ENCODE data around the gene ABCD4.

Gene ABCD4

GRCh38 chr14:74286736-74287135 lies 16.0 kb downstream of the ABCD4 start:
- no peaks in the 10 kb centered on the region for H3K27me3 ChIP-seq (ENCODE audit: low read length)
- no peak overlapping the region for H3K4me2 ChIP-seq (ENCODE audit: low read depth, low read length, poor library complexity, severe bottlenecking)
- H2AFZ ChIP-seq (ENCODE audit: low read depth, low read length, severe bottlenecking), result no peak overlapping the region
- no peaks in the 10 kb centered on the region for H3K79me2 ChIP-seq (ENCODE audit: insufficient read depth, low read length)
- H3K36me3 ChIP-seq (ENCODE audit: low read length), result peaks cover 9% of the 10 kb centered on the region; the same call in 1 of the 2 replicates
- H3K9ac ChIP-seq (ENCODE audit: low read length), result no peak overlapping the region
- H3F3A ChIP-seq (ENCODE audit: insufficient read depth), result no peaks in the 10 kb centered on the region
- no peaks in the 10 kb centered on the region for H3K9me3 ChIP-seq (ENCODE audit: insufficient read depth, low read length)
- TF ChIP-seq CTCF (IDR thresholded peaks at IDR 0.05; ENCODE audit: insufficient read depth, low read length, poor library complexity, severe bottlenecking), result no peak
- H3K27ac ChIP-seq (ENCODE audit: low read depth, low read length), result no peak overlapping the region
- no peaks in the 10 kb centered on the region for H4K20me1 ChIP-seq (ENCODE audit: low read depth, low read length)
- H3K4me3 ChIP-seq (ENCODE audit: insufficient read depth, low read length, poor library complexity, severe bottlenecking), result no peak overlapping the region
- H3K9me2 ChIP-seq (replicated peaks; ENCODE audit: insufficient read depth, low read length), result no peaks in the 10 kb centered on the region

GRCh38 chr14:74281069-74281468 lies 21.7 kb downstream of the ABCD4 start:
- H3K27ac ChIP-seq (ENCODE audit: low read depth, low read length), result no peak overlapping the region
- H3K4me3 ChIP-seq (ENCODE audit: insufficient read depth, low read length, poor library complexity, severe bottlenecking), result no peak overlapping the region
- TF ChIP-seq EZH2phosphoT487 (conservative IDR thresholded peaks at IDR 0.05; ENCODE audit: low read length), result no peak
- TF ChIP-seq CTCF (IDR thresholded peaks at IDR 0.05; ENCODE audit: insufficient read depth, low read length, poor library complexity, severe bottlenecking), result no peak
- H3K4me2 ChIP-seq (ENCODE audit: low read depth, low read length, poor library complexity, severe bottlenecking), result no peak overlapping the region
- H3F3A ChIP-seq (ENCODE audit: insufficient read depth), result no peaks in the 10 kb centered on the region
- no peaks in the 10 kb centered on the region for H4K20me1 ChIP-seq (ENCODE audit: low read depth, low read length)
- H3K9me3 ChIP-seq (ENCODE audit: insufficient read depth, low read length), result no peaks in the 10 kb centered on the region
- no peaks in the 10 kb centered on the region for H3K79me2 ChIP-seq (ENCODE audit: insufficient read depth, low read length)
- no peak overlapping the region for H2AFZ ChIP-seq (ENCODE audit: low read depth, low read length, severe bottlenecking)
- H3K9ac ChIP-seq (ENCODE audit: low read length), result no peak overlapping the region
- no peaks in the 10 kb centered on the region for H3K27me3 ChIP-seq (ENCODE audit: low read length)
- peaks cover 9% of the 10 kb centered on the region; the same call in 1 of the 2 replicates for H3K36me3 ChIP-seq (ENCODE audit: low read length)
- H3K9me2 ChIP-seq (replicated peaks; ENCODE audit: insufficient read depth, low read length), result no peaks in the 10 kb centered on the region

GRCh38 chr14:74278080-74278479 lies 24.7 kb downstream of the ABCD4 start:
- H3K36me3 ChIP-seq (ENCODE audit: low read length), result no peaks in the 10 kb centered on the region
- no peak overlapping the region for H3K9ac ChIP-seq (ENCODE audit: low read length)
- H2AFZ ChIP-seq (ENCODE audit: low read depth, low read length, severe bottlenecking), result no peak overlapping the region
- H4K20me1 ChIP-seq (ENCODE audit: low read depth, low read length), result no peaks in the 10 kb centered on the region
- no peak overlapping the region for H3K4me3 ChIP-seq (ENCODE audit: insufficient read depth, low read length, poor library complexity, severe bottlenecking)
- no peaks in the 10 kb centered on the region for H3K9me2 ChIP-seq (replicated peaks; ENCODE audit: insufficient read depth, low read length)
- H3F3A ChIP-seq (ENCODE audit: insufficient read depth), result no peaks in the 10 kb centered on the region
- no peaks in the 10 kb centered on the region for H3K27me3 ChIP-seq (ENCODE audit: low read length)
- H3K9me3 ChIP-seq (ENCODE audit: insufficient read depth, low read length), result no peaks in the 10 kb centered on the region
- no peak overlapping the region for H3K4me2 ChIP-seq (ENCODE audit: low read depth, low read length, poor library complexity, severe bottlenecking)
- no peaks in the 10 kb centered on the region for H3K79me2 ChIP-seq (ENCODE audit: insufficient read depth, low read length)
- no peak for TF ChIP-seq CTCF (IDR thresholded peaks at IDR 0.05; ENCODE audit: insufficient read depth, low read length, poor library complexity, severe bottlenecking)
- no peak for TF ChIP-seq EZH2phosphoT487 (conservative IDR thresholded peaks at IDR 0.05; ENCODE audit: low read length)
- H3K27ac ChIP-seq (ENCODE audit: low read depth, low read length), result no peak overlapping the region
